Iris pigment epithelial cell (primary cell): ENCODE measurements around the gene IRAK2.
"Not testable (repeated sequence)": the region's sequence is repeated elsewhere in the genome, so short reads cannot be mapped to it uniquely, and the experiment has no call there.

Experiments used
- DNase-seq: peaks from one replicate; pipeline ENCODE4 v3.0.0-alpha.2; 2011; ENCODE audit warnings: low read depth

The IRAK2 gene

GRCh38 chr3:10255835-10256234 lies 91.1 kb downstream of the IRAK2 start:
- DNase-seq: no peak

GRCh38 chr3:10259036-10259435 lies 94.3 kb downstream of the IRAK2 start:
- no peak for DNase-seq

DNA sequence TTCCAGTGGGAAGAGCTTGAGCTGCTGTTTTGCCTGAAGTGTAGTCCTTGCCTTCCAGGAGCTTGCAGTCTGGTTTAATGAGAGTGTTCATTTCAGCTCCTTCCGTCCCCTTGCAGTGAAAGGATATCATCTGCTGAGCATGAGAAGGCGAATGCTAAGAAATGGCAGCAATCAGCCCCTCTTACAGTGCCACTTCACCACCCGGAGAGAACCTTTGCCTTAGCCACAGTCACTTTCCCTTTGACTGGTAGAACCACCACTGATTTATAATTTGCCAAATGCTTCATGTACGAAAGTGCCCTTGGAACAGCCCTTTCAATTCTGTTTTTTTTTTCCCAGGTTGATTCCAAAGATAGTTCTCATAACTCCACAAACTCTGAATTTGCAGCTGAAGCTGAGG lies 95.1 kb downstream of the IRAK2 start:
- DNase-seq: no peak

GRCh38 chr3:10260211-10260701 lies 95.5 kb downstream of the IRAK2 start:
- DNase-seq: no peak

DNA sequence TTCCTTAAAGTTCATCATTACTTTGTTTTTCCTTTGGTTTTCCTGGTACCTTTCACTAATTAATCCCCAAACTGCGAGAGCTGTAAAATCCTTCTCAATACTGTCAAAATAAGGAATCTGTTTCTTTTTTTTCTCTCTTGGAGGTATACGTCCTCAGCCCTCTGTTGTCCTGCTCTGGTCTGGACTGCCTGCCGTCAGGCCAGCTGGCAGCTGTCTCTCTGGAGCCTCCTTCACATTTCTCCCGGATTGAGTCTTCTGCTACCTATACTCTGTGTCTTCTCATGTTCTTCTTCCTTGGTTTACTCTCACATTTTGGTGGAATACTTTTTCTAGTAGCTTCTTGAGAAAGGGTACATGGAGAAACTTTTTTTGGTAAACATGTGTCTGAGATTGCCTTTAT lies 97.3 kb downstream of the IRAK2 start:
- no peak for DNase-seq

DNA sequence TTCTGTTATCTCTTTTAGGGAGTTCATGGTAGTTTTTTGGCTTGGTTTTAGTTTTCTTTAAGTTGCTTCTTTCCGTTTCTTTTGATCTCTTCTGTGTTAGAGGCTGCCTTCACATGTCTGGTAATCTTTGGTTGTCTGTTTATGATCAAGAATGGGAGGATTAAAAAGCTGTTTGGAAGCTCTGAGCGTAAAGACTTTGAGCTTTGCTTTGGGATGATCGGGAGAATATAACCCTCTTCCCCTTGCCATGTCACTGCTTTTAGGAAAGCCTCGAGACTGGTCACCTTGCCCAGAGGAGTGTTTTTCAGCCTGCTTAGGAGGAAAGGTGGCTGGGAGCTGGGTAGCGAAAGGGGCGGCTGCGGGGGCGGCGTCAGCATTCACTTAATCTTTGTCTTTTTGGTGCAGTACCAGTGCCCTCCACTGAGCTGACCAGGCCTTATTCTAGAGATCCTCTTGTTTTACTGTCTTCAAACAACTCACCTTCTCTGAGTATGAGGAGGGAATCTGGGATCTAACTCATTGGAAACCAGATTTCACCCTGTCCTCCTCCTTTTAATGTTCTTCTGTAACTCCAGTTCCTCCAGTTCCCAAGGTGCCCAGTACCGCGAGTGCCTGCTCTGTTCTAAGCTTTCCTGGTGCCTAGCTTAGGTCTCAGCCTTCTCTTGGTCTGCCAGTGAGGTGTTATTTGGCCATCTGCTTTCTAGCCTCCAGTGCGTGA lies 99.1 kb downstream of the IRAK2 start:
- DNase-seq: peak; percentile 67

- no peak for DNase-seq
Measured at GRCh38 chr3:10265833-10266232, 101.1 kb downstream of the IRAK2 start.

DNA sequence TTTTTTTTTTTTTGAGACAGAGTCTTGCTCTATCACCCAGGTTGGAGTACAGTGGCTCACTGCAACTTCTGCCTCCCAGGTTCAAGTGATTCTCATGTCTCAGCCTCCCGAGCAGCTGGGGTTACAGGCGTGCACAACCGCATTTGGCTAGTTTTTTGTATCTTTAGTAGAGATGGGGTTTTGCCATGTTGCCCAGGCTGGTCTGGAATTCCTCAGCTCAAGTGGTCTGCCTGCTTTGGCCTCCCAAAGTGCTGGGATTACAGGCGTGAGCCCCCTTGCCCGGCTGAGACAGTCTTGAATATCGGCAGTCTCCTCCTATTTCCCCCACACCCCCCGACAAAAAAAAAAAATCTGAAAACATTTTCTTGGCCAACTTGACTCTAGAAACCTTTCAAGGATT lies 102.2 kb downstream of the IRAK2 start:
- not testable (repeated sequence) for DNase-seq

DNA sequence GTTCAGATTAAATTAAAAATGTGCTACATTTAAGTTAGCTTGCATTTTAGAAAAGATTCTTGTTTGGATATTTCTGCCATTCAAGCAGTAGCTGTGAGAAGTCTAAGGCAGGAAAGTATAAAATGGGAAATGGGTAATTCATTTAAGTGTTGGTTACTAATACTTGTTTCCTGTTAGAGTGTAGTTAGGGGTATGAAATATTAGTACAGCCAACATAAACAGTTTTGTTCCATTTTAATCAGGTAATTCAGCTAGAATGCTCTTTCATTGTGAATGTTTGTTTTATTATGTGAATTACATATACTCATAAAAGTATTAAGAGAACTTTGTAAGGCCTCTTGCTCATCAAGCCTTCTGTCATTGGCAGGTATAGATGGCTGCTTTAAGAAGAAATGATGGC lies 103.4 kb downstream of the IRAK2 start:
- DNase-seq: no peak

DNA sequence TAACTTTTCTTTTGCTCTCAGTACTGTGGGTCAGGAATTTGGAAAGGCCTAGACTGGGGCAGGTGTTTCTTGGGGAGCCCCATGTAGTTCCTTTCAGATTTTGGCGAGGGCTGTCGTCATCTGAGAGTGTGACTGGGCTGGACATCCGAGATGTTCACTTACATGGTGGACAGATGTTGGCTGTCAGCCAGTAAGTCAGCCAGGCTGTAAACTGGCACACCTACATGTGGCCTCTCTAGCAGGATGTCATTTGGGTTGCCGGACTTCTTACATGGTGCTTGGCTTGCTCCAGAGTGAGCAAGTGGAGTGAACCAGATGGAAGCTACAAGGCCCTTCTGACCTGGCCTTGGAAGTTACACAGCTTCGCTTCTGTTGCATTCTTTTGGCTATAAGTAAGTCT lies 104.2 kb downstream of the IRAK2 start:
- no peak for DNase-seq

DNA sequence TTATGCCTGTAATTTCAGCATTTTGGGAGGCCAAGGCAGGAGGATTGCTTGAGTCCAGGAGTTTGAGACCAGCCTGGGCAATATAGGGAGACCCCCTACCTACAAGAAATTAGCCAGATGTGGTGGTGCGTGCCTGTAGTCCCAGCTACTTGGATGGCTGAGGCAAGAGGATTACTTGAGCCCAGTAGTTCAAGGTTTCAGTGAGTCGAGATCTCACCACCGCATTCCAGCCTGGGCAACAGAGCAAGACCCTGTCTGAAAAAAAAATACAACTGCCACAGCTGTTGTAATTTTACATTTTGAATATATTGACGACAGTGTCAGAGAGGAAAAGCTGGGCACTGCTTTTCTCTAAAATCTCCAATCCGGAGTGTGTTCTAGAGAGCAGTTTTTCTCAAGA lies 104.7 kb downstream of the IRAK2 start:
- DNase-seq: no peak

- DNase-seq: not testable (repeated sequence)
Measured at GRCh38 chr3:10272476-10272875, 107.8 kb downstream of the IRAK2 start.

DNA sequence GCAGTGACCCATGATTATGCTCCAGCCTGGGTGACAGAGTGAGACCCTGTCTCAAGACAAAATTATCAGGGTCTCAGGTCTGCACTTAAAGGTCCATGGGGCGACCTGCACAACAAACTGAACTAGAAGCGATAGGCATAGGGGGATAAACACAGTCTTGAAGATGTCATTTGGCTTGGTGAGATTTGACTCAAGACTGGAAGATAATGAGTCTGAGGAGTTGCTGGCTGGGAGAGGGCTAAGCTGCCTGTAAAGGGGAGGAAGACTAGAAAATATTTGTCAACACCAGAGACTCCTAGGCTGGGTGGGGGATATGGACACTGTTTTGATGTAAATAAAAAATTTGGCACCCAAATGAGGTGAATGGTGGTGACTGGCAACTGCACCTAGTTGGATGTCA lies 108.3 kb downstream of the IRAK2 start:
- DNase-seq: no peak

- DNase-seq: peak; percentile 55
Measured at GRCh38 chr3:10273702-10274305, 109.1 kb downstream of the IRAK2 start.

DNA sequence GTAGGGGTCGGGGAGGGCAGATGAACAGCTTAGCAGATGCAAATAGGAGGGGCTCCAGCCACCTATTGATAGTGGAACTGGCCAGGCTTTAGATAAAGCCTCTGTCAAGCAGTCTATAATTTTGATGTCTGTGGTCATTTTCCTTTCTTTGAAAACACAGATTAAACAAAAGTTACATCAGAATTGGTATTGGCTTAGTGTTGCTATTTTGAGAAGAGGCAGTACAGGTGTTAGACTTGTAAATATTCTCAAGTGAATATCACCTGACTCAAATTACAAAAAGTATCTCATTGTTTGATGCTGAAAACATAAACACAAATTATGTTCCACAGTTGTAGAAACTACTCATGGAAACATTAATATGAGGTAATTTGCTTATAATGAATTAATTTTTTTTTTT lies 109.9 kb downstream of the IRAK2 start:
- no peak for DNase-seq

GRCh38 chr3:10277115-10277625 lies 112.5 kb downstream of the IRAK2 start:
- no peak for DNase-seq

GRCh38 chr3:10278501-10278900 lies 113.8 kb downstream of the IRAK2 start:
- no peak for DNase-seq

GRCh38 chr3:10279384-10280176 lies 114.9 kb downstream of the IRAK2 start:
- no peak for DNase-seq

DNA sequence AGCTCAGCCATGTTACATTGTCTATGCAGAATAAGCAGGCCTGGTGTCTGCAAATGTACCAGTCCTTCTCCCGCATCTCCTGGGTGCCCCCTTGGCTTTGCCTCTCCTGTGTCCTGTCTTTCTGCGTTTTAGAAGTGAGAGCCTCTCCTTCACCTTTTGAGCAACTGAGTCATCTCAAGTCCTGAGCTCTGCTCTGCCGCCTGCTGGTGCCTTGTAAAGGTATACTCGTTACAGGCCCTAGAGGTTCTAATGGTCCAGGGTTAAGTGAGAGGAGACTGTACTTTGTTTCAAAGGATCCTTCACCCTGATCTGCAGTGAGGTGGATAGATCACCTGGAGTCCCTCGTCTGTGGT lies 115.4 kb downstream of the IRAK2 start:
- DNase-seq: no peak

- no peak for DNase-seq
Measured at GRCh38 chr3:10280571-10280970, 115.9 kb downstream of the IRAK2 start.

DNA sequence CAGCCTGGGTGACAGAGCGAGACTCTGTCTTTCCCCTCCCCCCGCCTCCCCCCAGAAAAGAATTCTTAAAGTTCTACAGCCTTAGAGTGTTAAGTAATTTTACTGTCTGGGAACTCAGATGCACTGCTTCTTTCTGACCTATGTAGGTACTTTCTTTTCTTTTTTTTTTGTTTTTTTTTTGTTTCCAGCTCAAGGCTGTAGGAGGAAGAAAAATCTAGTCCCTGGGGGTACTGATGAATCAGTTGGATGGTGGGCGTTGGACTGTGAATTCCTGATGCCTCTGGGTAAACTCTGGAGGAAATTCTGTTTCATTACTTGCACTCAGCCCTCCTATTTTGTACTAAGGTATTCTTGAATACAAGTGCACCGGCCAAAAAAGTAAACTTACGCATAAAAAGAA lies 117.2 kb downstream of the IRAK2 start:
- DNase-seq: no peak

GRCh38 chr3:10283638-10284037 lies 118.9 kb downstream of the IRAK2 start:
- no peak for DNase-seq

DNA sequence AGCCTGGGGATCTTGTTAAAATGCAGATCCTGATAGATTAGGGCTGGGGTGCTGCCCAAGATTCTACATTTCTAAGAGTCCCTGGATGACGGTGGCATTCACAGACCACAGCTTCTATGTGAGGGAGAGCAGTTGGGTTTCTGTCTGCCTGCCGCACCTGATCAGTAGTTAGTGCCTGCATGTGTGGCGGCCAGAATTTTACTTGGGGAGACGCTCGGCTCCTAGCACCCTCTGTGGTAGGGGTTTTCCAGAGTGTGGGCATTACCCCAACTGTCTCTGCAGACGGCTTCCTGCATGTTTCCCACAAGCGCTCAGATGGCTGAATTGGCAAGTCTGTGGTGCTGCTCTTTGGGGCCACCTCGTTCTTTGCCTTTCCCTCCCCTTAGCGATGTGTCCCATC lies 119.8 kb downstream of the IRAK2 start:
- no peak for DNase-seq
